A673 (cell line): ENCODE measurements around the gene PHF19. TPM values are rescaled to one million over a fixed set of nuclear protein-coding genes. Genes with fewer than 3 reads are reported as not detected.

Source experiments
- BruUV-seq: library from RNA; stranded (reverse); fragments of 400-500 nt; replicated peaks from 2 replicates; lab custom pipeline; 2021; lab: Mats Ljungman, UMichigan
- CTCF ChIA-PET: fragments of 300-600 bp; sonication (Branson Sonifier 250); formaldehyde crosslinking; loops from one replicate; lab custom pipeline; 2022; ENCODE audit warnings: antibody characterized with exemption; lab: Charles Lee
- POLR2A ChIA-PET: fragments of 300-600 bp; sonication (Branson Sonifier 250); formaldehyde crosslinking; loops from one replicate; lab custom pipeline; 2022; ENCODE audit warnings: antibody characterized with exemption; ENCODE audit not compliant: low non-redundant PET; lab: Charles Lee
- DNase-seq: peaks from one replicate; pipeline ENCODE4 v3.0.0-alpha.2; 2015; ENCODE audit warnings: low spot score
- H3K27ac ChIP-seq: fragments of 200-600 bp; sonication (generic); 2 replicates; pipeline ENCODE4 v1.5.1; 2016; ENCODE audit warnings: mixed run types, low read depth, mild to moderate bottlenecking, mixed read lengths, antibody characterized with exemption, low read length; ENCODE audit not compliant: poor library complexity, severe bottlenecking
- H3K27me3 ChIP-seq: fragments of 200-600 bp; sonication (generic); replicated peaks from 2 replicates; pipeline ENCODE4 v1.6.1; 2017; ENCODE audit warnings: mixed run types, low read depth, mild to moderate bottlenecking, mixed read lengths, antibody characterized with exemption, low read length; ENCODE audit not compliant: insufficient read depth, poor library complexity
- H3K36me3 ChIP-seq: fragments of 200-600 bp; sonication (generic); 2 replicates; pipeline ENCODE4 v1.6.1; 2016; ENCODE audit warnings: mixed run types, mild to moderate bottlenecking, mixed read lengths, antibody characterized with exemption, low read length; ENCODE audit not compliant: insufficient read depth, poor library complexity, severe bottlenecking
- H3K4me1 ChIP-seq: fragments of 200-600 bp; sonication (generic); 2 replicates; pipeline ENCODE4 v1.6.1; 2017; ENCODE audit warnings: mixed run types, mild to moderate bottlenecking, mixed read lengths, antibody characterized with exemption, low read length; ENCODE audit not compliant: insufficient read depth, poor library complexity, severe bottlenecking
- H3K4me3 ChIP-seq: fragments of 200-600 bp; sonication (generic); 2 replicates; pipeline ENCODE4 v1.5.1; 2016; ENCODE audit warnings: low read depth, mixed run types, mild to moderate bottlenecking, mixed read lengths, low read length; ENCODE audit not compliant: poor library complexity, severe bottlenecking
- H3K9me3 ChIP-seq: fragments of 200-600 bp; sonication (generic); 2 replicates; pipeline ENCODE4 v1.6.1; 2016; ENCODE audit warnings: mixed run types, low read depth, mild to moderate bottlenecking, mixed read lengths, antibody characterized with exemption, low read length; ENCODE audit not compliant: poor library complexity, severe bottlenecking
- EZH2 ChIP-seq: fragments of 200-600 bp; sonication (generic); IDR thresholded peaks from 2 replicates; pipeline ENCODE4 v1.6.1; 2017; ENCODE audit warnings: borderline replicate concordance, low read depth, mild to moderate bottlenecking, mixed read lengths, antibody characterized with exemption, low read length; ENCODE audit not compliant: poor library complexity, severe bottlenecking
- intact Hi-C: fragments of 100-400 bp; cut with micrococcal nuclease; formaldehyde crosslinking; loops from one replicate; pipeline ENCODE4 v1.10.0; 2022; ENCODE audit not compliant: unreplicated experiment
- total RNA-seq: library from RNA; stranded (reverse); gene quantifications from 2 replicates; pipeline ENCODE4 v1.2.3, GENCODE V29; 2021
- TF ChIP-seq, protein P1 (sequence below): fragments of 300-800, 200-600 bp; sonication (generic); conservative IDR thresholded peaks from 2 replicates; pipeline ENCODE4 v1.5.1; 2017; ENCODE audit warnings: low read depth, mild to moderate bottlenecking, antibody characterized with exemption, low read length, moderate library complexity, mixed read lengths

The PHF19 gene
- total RNA-seq, 1 experiment from 2014 or later, result 75.7 TPM

DNA sequence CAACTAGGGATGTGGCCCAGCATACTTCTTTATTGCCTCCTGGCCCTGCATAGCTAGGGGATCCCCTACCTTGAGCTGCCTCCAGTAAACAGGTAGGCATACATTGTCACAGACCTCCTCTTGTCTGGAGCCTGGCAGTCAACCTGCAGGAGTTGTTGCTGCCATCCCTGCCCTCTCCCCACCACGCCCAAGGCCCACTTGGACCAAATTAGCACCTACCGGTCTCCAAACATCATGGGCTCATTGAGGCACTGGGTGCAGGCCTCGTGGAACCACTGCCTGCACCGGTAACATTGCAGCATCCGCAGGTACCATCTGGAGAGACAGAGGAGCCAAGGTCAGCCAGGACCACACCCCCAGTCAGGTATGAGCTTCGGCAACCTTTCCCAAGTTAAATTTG lies 10.3 kb downstream of the PHF19 start:
- Histone ChIP-seq H3K4me1 (peaks cover 12% of the 10 kb centered on the region), H3K27me3 (no peaks in the 10 kb centered on the region), H3K4me3 (no peak overlapping the region), H3K27ac (no peak overlapping the region), H3K9me3 (no peaks in the 10 kb centered on the region), H3K36me3 (peaks cover 16% of the 10 kb centered on the region)
- CTCF ChIA-PET, result no interaction called here
- intact Hi-C loops, result no loop called here
- POLR2A ChIA-PET, result no interaction called here
- no TSS peak for BruUV-seq
- TF ChIP-seq, protein P1, sequence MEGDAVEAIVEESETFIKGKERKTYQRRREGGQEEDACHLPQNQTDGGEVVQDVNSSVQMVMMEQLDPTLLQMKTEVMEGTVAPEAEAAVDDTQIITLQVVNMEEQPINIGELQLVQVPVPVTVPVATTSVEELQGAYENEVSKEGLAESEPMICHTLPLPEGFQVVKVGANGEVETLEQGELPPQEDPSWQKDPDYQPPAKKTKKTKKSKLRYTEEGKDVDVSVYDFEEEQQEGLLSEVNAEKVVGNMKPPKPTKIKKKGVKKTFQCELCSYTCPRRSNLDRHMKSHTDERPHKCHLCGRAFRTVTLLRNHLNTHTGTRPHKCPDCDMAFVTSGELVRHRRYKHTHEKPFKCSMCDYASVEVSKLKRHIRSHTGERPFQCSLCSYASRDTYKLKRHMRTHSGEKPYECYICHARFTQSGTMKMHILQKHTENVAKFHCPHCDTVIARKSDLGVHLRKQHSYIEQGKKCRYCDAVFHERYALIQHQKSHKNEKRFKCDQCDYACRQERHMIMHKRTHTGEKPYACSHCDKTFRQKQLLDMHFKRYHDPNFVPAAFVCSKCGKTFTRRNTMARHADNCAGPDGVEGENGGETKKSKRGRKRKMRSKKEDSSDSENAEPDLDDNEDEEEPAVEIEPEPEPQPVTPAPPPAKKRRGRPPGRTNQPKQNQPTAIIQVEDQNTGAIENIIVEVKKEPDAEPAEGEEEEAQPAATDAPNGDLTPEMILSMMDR, result no peak
- no peak for TF ChIP-seq EZH2
- DNase-seq, result no peak

DNA sequence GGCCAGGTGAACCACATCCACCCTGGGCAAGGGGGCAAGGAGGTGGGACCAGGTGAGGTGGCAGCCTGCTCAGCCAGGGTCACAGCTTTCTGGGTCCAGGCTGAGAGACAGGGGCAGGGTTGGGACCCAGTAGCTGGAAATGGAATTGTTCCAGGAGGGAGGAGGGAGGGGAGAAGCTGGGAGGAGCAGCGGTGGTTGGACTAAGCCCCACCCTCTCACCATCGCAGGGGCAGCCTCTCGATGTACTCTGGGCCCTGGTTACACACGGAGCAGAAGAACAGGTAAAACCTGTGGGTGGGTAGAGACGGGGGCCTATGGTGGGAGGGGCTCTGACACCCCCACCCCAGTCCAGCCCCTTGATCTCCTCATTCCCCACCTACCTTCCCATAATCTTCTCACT lies 11.2 kb downstream of the PHF19 start:
- TF ChIP-seq, protein P1, result no peak
- TF ChIP-seq EZH2, result no peak
- Histone ChIP-seq H3K4me3 (no peak overlapping the region), H3K36me3 (peaks cover 16% of the 10 kb centered on the region), H3K9me3 (no peaks in the 10 kb centered on the region), H3K27me3 (no peaks in the 10 kb centered on the region), H3K27ac (no peak overlapping the region), H3K4me1 (peaks cover 12% of the 10 kb centered on the region)
- POLR2A ChIA-PET, result no interaction called here
- no TSS peak for BruUV-seq
- no peak for DNase-seq
- CTCF ChIA-PET, result no interaction called here
- intact Hi-C loops, result no loop called here

DNA sequence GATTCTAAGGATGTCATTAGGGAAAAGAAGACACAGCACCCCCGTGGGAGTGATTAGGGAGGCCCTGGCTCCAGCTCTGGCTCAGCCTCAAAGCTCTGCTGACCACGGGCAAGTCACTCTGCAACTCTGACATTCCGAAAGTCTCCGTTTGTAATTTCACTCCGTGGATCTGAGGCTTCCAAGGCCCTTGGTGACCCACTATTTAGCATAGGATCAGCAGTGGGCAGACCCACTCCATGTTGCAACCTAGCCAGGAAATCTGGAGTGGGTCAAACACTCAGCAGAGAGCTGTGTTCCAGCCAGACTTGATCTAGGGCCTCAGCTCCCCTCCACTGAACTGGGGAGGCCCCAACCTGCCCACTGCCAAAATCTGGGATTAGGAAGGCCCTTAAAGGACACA lies 11.8 kb downstream of the PHF19 start:
- no peak for TF ChIP-seq EZH2
- TF ChIP-seq, protein P1, result no peak
- Histone ChIP-seq H3K27ac (no peak overlapping the region), H3K36me3 (peaks cover 20% of the 10 kb centered on the region), H3K27me3 (no peaks in the 10 kb centered on the region), H3K9me3 (no peaks in the 10 kb centered on the region), H3K4me3 (no peak overlapping the region), H3K4me1 (peaks cover 12% of the 10 kb centered on the region)
- CTCF ChIA-PET, result no interaction called here
- no TSS peak for BruUV-seq
- POLR2A ChIA-PET, result no interaction called here
- no peak for DNase-seq
- intact Hi-C loops, result no loop called here
